Right lobe of liver (tissue), 4 donors: ENCODE data around the gene LRRC7.

ENCODE experiments used
- POLR2A ChIP-seq: fragments of 450-650 bp; IDR thresholded peaks from one replicate; pipeline ENCODE4 v1.6.1; 2017; ENCODE audit warnings: antibody characterized with exemption, mild to moderate bottlenecking
- TF ChIP-seq, protein P1 (sequence below), 4 donors: fragments of 200-600 bp in 3 of 4; fragments of 450-650 bp in 1 of 4; IDR thresholded peaks; one replicate each; pipeline versions ENCODE4 v1.5.1 to v1.8.0; 2016 to 2022; ENCODE audit warnings: antibody characterized with exemption in 4 of 4, mild to moderate bottlenecking in 2 of 4
- donor health status: DM: no; HTN: no; CAD: no.
- donor health status: DM: no; HTN: no; CAD: no.
- donor health status: DM: no; HTN: yes; CAD: no.

DNA sequence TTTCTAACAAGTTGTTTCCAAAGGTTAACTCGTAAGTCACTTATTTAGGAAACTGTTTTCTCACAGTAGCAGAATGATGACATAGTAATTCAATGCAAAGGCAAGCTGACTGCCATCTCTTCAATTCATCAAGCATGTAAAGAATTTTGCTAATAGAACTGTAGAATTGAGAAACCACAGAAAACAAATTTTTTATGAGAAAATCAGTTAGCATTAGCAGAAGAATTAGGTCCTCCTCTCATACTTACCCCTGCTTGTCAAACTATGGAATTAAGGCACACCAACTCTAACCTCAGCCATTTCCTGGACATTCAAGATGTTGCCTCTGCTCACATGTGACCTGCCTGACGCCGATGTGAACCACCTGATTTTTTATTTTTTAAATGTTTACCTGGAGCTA is 522.4 kb downstream of the LRRC7 start:
- TF ChIP-seq, protein P1, sequence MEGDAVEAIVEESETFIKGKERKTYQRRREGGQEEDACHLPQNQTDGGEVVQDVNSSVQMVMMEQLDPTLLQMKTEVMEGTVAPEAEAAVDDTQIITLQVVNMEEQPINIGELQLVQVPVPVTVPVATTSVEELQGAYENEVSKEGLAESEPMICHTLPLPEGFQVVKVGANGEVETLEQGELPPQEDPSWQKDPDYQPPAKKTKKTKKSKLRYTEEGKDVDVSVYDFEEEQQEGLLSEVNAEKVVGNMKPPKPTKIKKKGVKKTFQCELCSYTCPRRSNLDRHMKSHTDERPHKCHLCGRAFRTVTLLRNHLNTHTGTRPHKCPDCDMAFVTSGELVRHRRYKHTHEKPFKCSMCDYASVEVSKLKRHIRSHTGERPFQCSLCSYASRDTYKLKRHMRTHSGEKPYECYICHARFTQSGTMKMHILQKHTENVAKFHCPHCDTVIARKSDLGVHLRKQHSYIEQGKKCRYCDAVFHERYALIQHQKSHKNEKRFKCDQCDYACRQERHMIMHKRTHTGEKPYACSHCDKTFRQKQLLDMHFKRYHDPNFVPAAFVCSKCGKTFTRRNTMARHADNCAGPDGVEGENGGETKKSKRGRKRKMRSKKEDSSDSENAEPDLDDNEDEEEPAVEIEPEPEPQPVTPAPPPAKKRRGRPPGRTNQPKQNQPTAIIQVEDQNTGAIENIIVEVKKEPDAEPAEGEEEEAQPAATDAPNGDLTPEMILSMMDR (IDR thresholded peaks at IDR 0.05): no peak
- no peak for TF ChIP-seq POLR2A
